Mucosa of rectum (tissue), 2 donors: ENCODE data around the gene TAAR6.
A peak's percentile ranks its signal among the peaks of the same experiment; 100 is the strongest.
"Not testable (repeated sequence)": the region's sequence is repeated elsewhere in the genome, so short reads cannot be mapped to it uniquely, and the experiment has no call there.

ENCODE experiments used
- H3K27ac ChIP-seq, 2 donors: one replicate each; pipeline ENCODE4 v1.7.0; 2013; ENCODE audit warnings: inconsistent platforms in 2 of 2, low read depth in 2 of 2, low read length in 2 of 2
- H3K27me3 ChIP-seq, 2 donors: one replicate each; pipeline ENCODE4 v1.7.0; 2013; ENCODE audit warnings: low read length in 2 of 2; ENCODE audit not compliant: control insufficient read depth in 2 of 2, insufficient read depth in 2 of 2
- H3K36me3 ChIP-seq, 2 donors: one replicate each; pipeline ENCODE4 v1.7.0; 2013; ENCODE audit warnings: low read length in 2 of 2; ENCODE audit not compliant: control insufficient read depth in 2 of 2, insufficient read depth in 2 of 2
- H3K4me1 ChIP-seq, 2 donors: one replicate each; pipeline ENCODE4 v1.7.0; 2013; ENCODE audit warnings: low read length in 2 of 2, mild to moderate bottlenecking in 1 of 2; ENCODE audit not compliant: control insufficient read depth in 2 of 2, insufficient read depth in 2 of 2
- H3K4me3 ChIP-seq, 2 donors: one replicate each; pipeline ENCODE4 v1.7.0; 2013; ENCODE audit warnings: low read length in 2 of 2
- H3K9ac ChIP-seq, 2 donors: one replicate each; pipeline ENCODE4 v1.7.0; 2013; ENCODE audit warnings: low read length in 2 of 2, low read depth in 1 of 2, mild to moderate bottlenecking in 1 of 2
- H3K9me3 ChIP-seq, 2 donors: one replicate each; pipeline ENCODE4 v1.7.0; 2013; ENCODE audit warnings: low read length in 2 of 2; ENCODE audit not compliant: control insufficient read depth in 2 of 2
- donor health status: healthy.
- donor health status: Normal muscosa, but diverticular disease.

TAAR6 gene

GRCh38 chr6:132570221-132570777 is at the start of gene TAAR6:
TSS of gene TAAR6 (plus strand) at chr6:132570322. CDS start at chr6:132570322, 0 bp downstream.
- H3K27me3 ChIP-seq, result peaks cover 0 to 8% of the 10 kb centered on the region in 2 donors
- no peak within 1 kb of the TSS for H3K27ac ChIP-seq
- no peak within 1 kb of the TSS for H3K4me3 ChIP-seq
- no peaks in the 10 kb centered on the region for H3K9me3 ChIP-seq
- H3K4me1 ChIP-seq, result no peaks in the 10 kb centered on the region
- H3K9ac ChIP-seq, result no peak within 1 kb of the TSS
- no peaks in the 10 kb centered on the region for H3K36me3 ChIP-seq

- Histone ChIP-seq H3K4me1 (no peaks in the 10 kb centered on the region), H3K36me3 (no peaks in the 10 kb centered on the region), H3K27ac (no peak overlapping the region), H3K9me3 (no peaks in the 10 kb centered on the region), H3K4me3 (no peak overlapping the region), H3K27me3 (no peaks in the 10 kb centered on the region), H3K9ac (no peak overlapping the region)
These were observed 49.2 kb upstream of the TAAR6 start for GRCh38 chr6:132520953-132521352.

GRCh38 chr6:132524646-132525045 is 45.5 kb upstream of the TAAR6 start:
- Histone ChIP-seq H3K36me3 (no peaks in the 10 kb centered on the region), H3K4me3 (no peak overlapping the region), H3K27me3 (no peaks in the 10 kb centered on the region), H3K9ac (no peak overlapping the region), H3K9me3 (no peaks in the 10 kb centered on the region), H3K4me1 (no peaks in the 10 kb centered on the region), H3K27ac (no peak overlapping the region)

- Histone ChIP-seq H3K27me3 (peaks cover 0 to 3% of the 10 kb centered on the region in 2 donors), H3K4me1 (peaks cover 0 to 3% of the 10 kb centered on the region in 2 donors), H3K36me3 (no peaks in the 10 kb centered on the region), H3K9ac (no peak overlapping the region), H3K27ac (no peak overlapping the region), H3K9me3 (no peaks in the 10 kb centered on the region), H3K4me3 (no peak overlapping the region)
These were observed 44.3 kb upstream of the TAAR6 start for GRCh38 chr6:132525866-132526265.

GRCh38 chr6:132526461-132526860 is 43.7 kb upstream of the TAAR6 start:
- Histone ChIP-seq H3K9ac (no peak overlapping the region), H3K4me1 (peaks cover 0 to 3% of the 10 kb centered on the region in 2 donors), H3K27me3 (peaks cover 0 to 3% of the 10 kb centered on the region in 2 donors), H3K36me3 (no peaks in the 10 kb centered on the region), H3K4me3 (no peak overlapping the region), H3K27ac (no peak overlapping the region), H3K9me3 (no peaks in the 10 kb centered on the region)

- no peaks in the 10 kb centered on the region for H3K9me3 ChIP-seq
- peaks cover 0 to 3% of the 10 kb centered on the region in 2 donors for H3K27me3 ChIP-seq
- H3K36me3 ChIP-seq, result no peaks in the 10 kb centered on the region
- H3K27ac ChIP-seq, result no peak overlapping the region
- H3K4me1 ChIP-seq, result peaks cover 0 to 3% of the 10 kb centered on the region in 2 donors
- no peak overlapping the region for H3K4me3 ChIP-seq
- no peak overlapping the region for H3K9ac ChIP-seq
These were observed 42.3 kb upstream of the TAAR6 start for GRCh38 chr6:132527791-132528190.

- peaks cover 0 to 3% of the 10 kb centered on the region in 2 donors for H3K4me1 ChIP-seq
- H3K9me3 ChIP-seq, result no peaks in the 10 kb centered on the region
- H3K36me3 ChIP-seq, result no peaks in the 10 kb centered on the region
- H3K27me3 ChIP-seq, result peaks cover 0 to 3% of the 10 kb centered on the region in 2 donors
- no peak overlapping the region for H3K27ac ChIP-seq
- H3K4me3 ChIP-seq, result peak overlapping the region; percentile 46 to 50
- H3K9ac ChIP-seq, result peak overlapping the region in 1 of 2 donors; percentile 10
These were observed 39.7 kb upstream of the TAAR6 start for GRCh38 chr6:132530293-132530974.

- H3K27ac ChIP-seq, H3K27me3 ChIP-seq, H3K9ac ChIP-seq, H3K4me1 ChIP-seq, H3K36me3 ChIP-seq, H3K9me3 ChIP-seq, H3K4me3 ChIP-seq: not testable (repeated sequence)
These were observed 35.6 kb upstream of the TAAR6 start for GRCh38 chr6:132534546-132534945.

- Histone ChIP-seq H3K36me3 (no peaks in the 10 kb centered on the region), H3K4me1 (no peaks in the 10 kb centered on the region), H3K9me3 (no peaks in the 10 kb centered on the region), H3K4me3 (no peak overlapping the region), H3K9ac (no peak overlapping the region), H3K27ac (no peak overlapping the region), H3K27me3 (peaks cover 4 to 9% of the 10 kb centered on the region in 2 donors)
These were observed 33.0 kb upstream of the TAAR6 start for GRCh38 chr6:132537145-132537544.

- no peaks in the 10 kb centered on the region for H3K4me1 ChIP-seq
- no peak within 1 kb of the TSS for H3K27ac ChIP-seq
- H3K9ac ChIP-seq, result no peak within 1 kb of the TSS
- no peaks in the 10 kb centered on the region for H3K36me3 ChIP-seq
- H3K9me3 ChIP-seq, result no peaks in the 10 kb centered on the region
- no peak within 1 kb of the TSS for H3K4me3 ChIP-seq
- H3K27me3 ChIP-seq, result peaks cover 7 to 9% of the 10 kb centered on the region in 2 donors
These were observed 32.1 kb upstream of the TAAR6 start, which contains the start of gene TAAR9 for GRCh38 chr6:132537977-132538376. TSS of gene TAAR9 (plus strand) at chr6:132538277. CDS start at chr6:132538290, 13 bp downstream.
